ENCODE measurements around the gene ABHD6. TPM values are rescaled to one million over a fixed set of nuclear protein-coding genes. Genes with fewer than 3 reads are reported as not detected.

The ABHD6 gene
- total RNA-seq, 1 donor from 2014 or later, result 3.9 TPM

- no peak overlapping the region for H3K27ac ChIP-seq (ENCODE audit: low read depth, low read length)
- H3K9ac ChIP-seq (ENCODE audit: low read length), result no peak overlapping the region
- H3K9me3 Mint-ChIP-seq (ENCODE audit: unreplicated experiment), result no peaks in the 10 kb centered on the region
- no peak for TF ChIP-seq CTCF (IDR thresholded peaks at IDR 0.05; ENCODE audit: insufficient read depth, low read depth, low read length)
- TF ChIP-seq EZH2 (IDR thresholded peaks at IDR 0.05; ENCODE audit: insufficient read depth, low read length), result no peak
- peaks cover 61% of the 10 kb centered on the region for H3K79me2 ChIP-seq (ENCODE audit: insufficient read depth, low read length)
- no peak overlapping the region for H2AFZ ChIP-seq (ENCODE audit: low read depth, low read length)
- no peaks in the 10 kb centered on the region for H3K27me3 ChIP-seq (ENCODE audit: insufficient read depth, low read length)
- H3K36me3 ChIP-seq (ENCODE audit: insufficient read depth, low read length), result peaks cover 17% of the 10 kb centered on the region
- H3K9me3 ChIP-seq (ENCODE audit: insufficient read depth, low read depth, low read length), result no peaks in the 10 kb centered on the region
- DNase-seq (ENCODE audit: low read depth) (no peak), FAIRE-seq (no peak)
- no peak overlapping the region for H3K27ac Mint-ChIP-seq (ENCODE audit: unreplicated experiment)
- peak overlapping the region; percentile 24 for H3K4me3 Mint-ChIP-seq (ENCODE audit: unreplicated experiment)
- H3K4me1 Mint-ChIP-seq (ENCODE audit: low read depth, unreplicated experiment), result peaks cover 8% of the 10 kb centered on the region
- peaks cover 17% of the 10 kb centered on the region for H3K36me3 Mint-ChIP-seq (ENCODE audit: low read depth, unreplicated experiment)
- H3K27me3 Mint-ChIP-seq (ENCODE audit: low read depth, unreplicated experiment), result no peaks in the 10 kb centered on the region
- peaks cover 41% of the 10 kb centered on the region for H4K20me1 ChIP-seq (ENCODE audit: insufficient read depth, low read length)
- no peak overlapping the region for H3K4me3 ChIP-seq (ENCODE audit: insufficient read depth, low read depth, low read length)
- peaks cover 8% of the 10 kb centered on the region for H3K4me1 ChIP-seq (ENCODE audit: insufficient read depth, low read length)
- peak overlapping the region; percentile 94 for H3K4me2 ChIP-seq (ENCODE audit: low read length)
Measured at GRCh38 chr3:58308728-58309127, 71.1 kb downstream of the ABHD6 start.

GRCh38 chr3:58317811-58318210 is 80.2 kb downstream of the ABHD6 start:
- H3K79me2 ChIP-seq (ENCODE audit: insufficient read depth, low read length), result peaks cover 4% of the 10 kb centered on the region
- peaks cover 36% of the 10 kb centered on the region for H3K36me3 ChIP-seq (ENCODE audit: insufficient read depth, low read length)
- no peaks in the 10 kb centered on the region for H3K4me1 Mint-ChIP-seq (ENCODE audit: low read depth, unreplicated experiment)

More at GRCh38 chr3:58317811-58318210, 80.2 kb downstream of the ABHD6 start:
- no peaks in the 10 kb centered on the region for H3K4me1 ChIP-seq (ENCODE audit: insufficient read depth, low read length)
- H3K27ac Mint-ChIP-seq (ENCODE audit: unreplicated experiment), result no peak overlapping the region
- no peaks in the 10 kb centered on the region for H3K27me3 Mint-ChIP-seq (ENCODE audit: low read depth, unreplicated experiment)
- FAIRE-seq (no peak), DNase-seq (ENCODE audit: low read depth) (no peak)
- no peak overlapping the region for H3K4me3 ChIP-seq (ENCODE audit: insufficient read depth, low read depth, low read length)
- no peak overlapping the region for H2AFZ ChIP-seq (ENCODE audit: low read depth, low read length)
- H3K4me3 Mint-ChIP-seq (ENCODE audit: unreplicated experiment), result no peak overlapping the region
- H3K9me3 ChIP-seq (ENCODE audit: insufficient read depth, low read depth, low read length), result no peaks in the 10 kb centered on the region
- no peak overlapping the region for H3K9ac ChIP-seq (ENCODE audit: low read length)
- H3K36me3 Mint-ChIP-seq (ENCODE audit: low read depth, unreplicated experiment), result peaks cover 16% of the 10 kb centered on the region
- H4K20me1 ChIP-seq (ENCODE audit: insufficient read depth, low read length), result peaks cover 25% of the 10 kb centered on the region
- H3K4me2 ChIP-seq (ENCODE audit: low read length), result no peak overlapping the region
- H3K27ac ChIP-seq (ENCODE audit: low read depth, low read length), result no peak overlapping the region
- H3K27me3 ChIP-seq (ENCODE audit: insufficient read depth, low read length), result no peaks in the 10 kb centered on the region
- no peak for TF ChIP-seq EZH2 (IDR thresholded peaks at IDR 0.05; ENCODE audit: insufficient read depth, low read length)
- no peak for TF ChIP-seq CTCF (IDR thresholded peaks at IDR 0.05; ENCODE audit: insufficient read depth, low read depth, low read length)
- H3K9me3 Mint-ChIP-seq (ENCODE audit: unreplicated experiment), result no peaks in the 10 kb centered on the region
